H9 (cell line): ENCODE data around the gene ITGB2. TPM values are rescaled to one million over a fixed set of nuclear protein-coding genes. Genes with fewer than 3 reads are reported as not detected.

Experiments
- DNase-seq: peaks from one replicate; pipeline ENCODE4 v3.0.0-alpha.2; 2017
- H2AFZ ChIP-seq: one replicate; pipeline ENCODE4 v1.6.1; 2013; ENCODE audit warnings: mild to moderate bottlenecking, low read length, control low read depth, moderate library complexity
- H2AK5ac ChIP-seq: 2 replicates; pipeline ENCODE4 v1.6.1; 2013; ENCODE audit warnings: low read length, control low read depth, mixed read lengths; ENCODE audit not compliant: insufficient read length
- H2BK120ac ChIP-seq: one replicate; pipeline ENCODE4 v1.6.1; 2013; ENCODE audit warnings: low read depth, mild to moderate bottlenecking, low read length, control low read depth, inconsistent platforms; ENCODE audit not compliant: poor library complexity, severe bottlenecking
- H2BK12ac ChIP-seq: 2 replicates; pipeline ENCODE4 v1.6.1; 2013; ENCODE audit warnings: low read length, control low read depth, mixed read lengths, low read depth; ENCODE audit not compliant: insufficient read length
- H2BK15ac ChIP-seq: 2 replicates; pipeline ENCODE4 v1.6.1; 2013; ENCODE audit warnings: low read depth, low read length, control low read depth
- H2BK20ac ChIP-seq: one replicate; pipeline ENCODE4 v1.6.1; 2013; ENCODE audit warnings: low read depth, mild to moderate bottlenecking, low read length, control low read depth, inconsistent platforms; ENCODE audit not compliant: poor library complexity, severe bottlenecking
- H2BK5ac ChIP-seq: 2 replicates; pipeline ENCODE4 v1.6.1; 2013; ENCODE audit warnings: low read length, control low read depth, mixed read lengths; ENCODE audit not compliant: insufficient read length
- H3K14ac ChIP-seq: 2 replicates; pipeline ENCODE4 v1.6.1; 2013; ENCODE audit warnings: low read length, control low read depth; ENCODE audit not compliant: insufficient read depth
- H3K18ac ChIP-seq: 2 replicates; pipeline ENCODE4 v1.6.1; 2013; ENCODE audit warnings: low read depth, mild to moderate bottlenecking, mixed read lengths, low read length, control low read depth; ENCODE audit not compliant: insufficient read length
- H3K23ac ChIP-seq: 2 replicates; pipeline ENCODE4 v1.6.1; 2013; ENCODE audit warnings: low read length, control low read depth, mixed read lengths, low read depth; ENCODE audit not compliant: insufficient read length
- H3K23me2 ChIP-seq: 2 replicates; pipeline ENCODE4 v1.6.1; 2013; ENCODE audit warnings: low read depth, mild to moderate bottlenecking, mixed read lengths, low read length, control low read depth; ENCODE audit not compliant: insufficient read length, poor library complexity, severe bottlenecking
- H3K27ac ChIP-seq: 2 replicates; pipeline ENCODE4 v1.5.1; 2013; ENCODE audit warnings: low read length, control low read depth, mixed read lengths, low read depth; ENCODE audit not compliant: insufficient read length
- H3K27me3 ChIP-seq: 2 replicates; pipeline ENCODE4 v1.6.1; 2013; ENCODE audit warnings: low read length, control low read depth, inconsistent platforms; ENCODE audit not compliant: insufficient read depth
- H3K4ac ChIP-seq: 2 replicates; pipeline ENCODE4 v1.6.1; 2013; ENCODE audit warnings: low read depth, mild to moderate bottlenecking, control low read depth, inconsistent platforms, low read length, moderate library complexity
- H3K4me1 ChIP-seq: 2 replicates; pipeline ENCODE4 v1.6.1; 2013; ENCODE audit warnings: low read length, control low read depth, inconsistent platforms; ENCODE audit not compliant: insufficient read depth
- H3K4me2 ChIP-seq: 2 replicates; pipeline ENCODE4 v1.6.1; 2013; ENCODE audit warnings: low read length, control low read depth, mixed read lengths; ENCODE audit not compliant: insufficient read length, insufficient read depth
- H3K56ac ChIP-seq: 2 replicates; pipeline ENCODE4 v1.6.1; 2013; ENCODE audit warnings: low read depth, mild to moderate bottlenecking, mixed read lengths, low read length, control low read depth; ENCODE audit not compliant: insufficient read length
- H3K79me1 ChIP-seq: 2 replicates; pipeline ENCODE4 v1.6.1; 2013; ENCODE audit warnings: low read depth, mild to moderate bottlenecking, moderate library complexity, low read length, control low read depth, inconsistent platforms; ENCODE audit not compliant: insufficient read depth, poor library complexity, severe bottlenecking
- H3K79me2 ChIP-seq: 2 replicates; pipeline ENCODE4 v1.6.1; 2013; ENCODE audit warnings: low read length, control low read depth, inconsistent platforms; ENCODE audit not compliant: insufficient read depth
- H3K9ac ChIP-seq: 2 replicates; pipeline ENCODE4 v1.6.1; 2013; ENCODE audit warnings: low read length, control low read depth, mixed read lengths; ENCODE audit not compliant: insufficient read length; ENCODE audit errors: extremely low read depth
- H3K9me3 ChIP-seq: one replicate; pipeline ENCODE4 v1.6.1; 2013; ENCODE audit warnings: low read depth, low read length, inconsistent platforms; ENCODE audit not compliant: control insufficient read depth
- H3T11ph ChIP-seq: one replicate; pipeline ENCODE4 v1.6.1; 2013; ENCODE audit warnings: mild to moderate bottlenecking, low read length, control low read depth, inconsistent platforms
- H4K20me1 ChIP-seq: one replicate; pipeline ENCODE4 v1.6.1; 2013; ENCODE audit not compliant: control insufficient read depth, insufficient read length, insufficient read depth
- H4K5ac ChIP-seq: 2 replicates; pipeline ENCODE4 v1.6.1; 2013; ENCODE audit warnings: low read depth, mild to moderate bottlenecking, mixed read lengths, low read length, control low read depth; ENCODE audit not compliant: insufficient read length
- H4K8ac ChIP-seq: replicated peaks from 2 replicates; pipeline ENCODE4 v1.6.1; 2013; ENCODE audit warnings: low read length, control low read depth, mixed read lengths, low read depth; ENCODE audit not compliant: insufficient read length
- H4K91ac ChIP-seq: 2 replicates; pipeline ENCODE4 v1.6.1; 2013; ENCODE audit warnings: low read depth, mild to moderate bottlenecking, moderate library complexity, mixed read lengths, low read length, control low read depth; ENCODE audit not compliant: insufficient read length
- H3K27ac Mint-ChIP-seq, 3 experiments: 2 replicates in 2 of 3; 3 replicates in 1 of 3; pipeline ENCODE4 v1.8.0; 2020 to 2021; ENCODE audit warnings: mixed read lengths in 3 of 3, mild to moderate bottlenecking in 1 of 3, moderate library complexity in 1 of 3
- H3K27me3 Mint-ChIP-seq: 2 replicates; pipeline ENCODE4 v1.8.0; 2021; ENCODE audit warnings: low read depth, mild to moderate bottlenecking, moderate library complexity, mixed read lengths
- H3K36me3 Mint-ChIP-seq, 3 experiments: 2 replicates in 2 of 3; 3 replicates in 1 of 3; pipeline ENCODE4 v1.8.0; 2020 to 2021; ENCODE audit warnings: low read depth in 3 of 3, mixed read lengths in 3 of 3; ENCODE audit not compliant: insufficient read depth in 1 of 3
- H3K4me1 Mint-ChIP-seq, 2 experiments: 2 replicates each; pipeline ENCODE4 v1.8.0; 2020; ENCODE audit warnings: mixed read lengths in 2 of 2
- H3K4me3 Mint-ChIP-seq, 2 experiments: 2 replicates in 1 of 2; 3 replicates in 1 of 2; pipeline ENCODE4 v1.8.0; 2020 to 2021; ENCODE audit warnings: mild to moderate bottlenecking in 2 of 2, mixed read lengths in 2 of 2, moderate library complexity in 1 of 2
- H3K9me3 Mint-ChIP-seq, 2 experiments: 2 replicates in 1 of 2; 3 replicates in 1 of 2; pipeline ENCODE4 v1.8.0; 2020; ENCODE audit warnings: mild to moderate bottlenecking in 2 of 2, mixed read lengths in 2 of 2, moderate library complexity in 1 of 2
- CTCF ChIP-seq: fragments of 200-600 bp; sonication (generic); conservative IDR thresholded peaks from 3 replicates; pipeline ENCODE4 v1.8.0; 2021; ENCODE audit warnings: antibody characterized with exemption, mild to moderate bottlenecking
- WGBS: extraction: QIAGEN DNeasy Blood & Tissue Kit; methylation state at CpG from one replicate; pipeline ENCODE4 v1.1.7; 2013; ENCODE audit warnings: missing lambda C conversion rate, low lambda C conversion rate, mixed read lengths; ENCODE audit not compliant: insufficient read length; ENCODE audit errors: extremely low coverage; 5-methylcytosine and 5-hydroxymethylcytosine counted together
- total RNA-seq: library from RNA; stranded (reverse); gene quantifications from 2 replicates; pipeline ENCODE4 v1.2.1, GENCODE V29; 2021

ITGB2 gene
- total RNA-seq, 1 experiment from 2014 or later = 1.1 TPM

- no peak overlapping the region for H3K23ac ChIP-seq
- no peak overlapping the region for H3K18ac ChIP-seq
- H3K14ac ChIP-seq = no peak overlapping the region; the same call in 1 of the 2 replicates
- no peak overlapping the region for H2BK20ac ChIP-seq
- no peaks in the 10 kb centered on the region for H3K27me3 ChIP-seq
- H2AFZ ChIP-seq = no peak overlapping the region
- no peak overlapping the region for H3K27ac ChIP-seq
- no peak overlapping the region; a peak in 1 of 7 replicates for H3K27ac Mint-ChIP-seq
- H4K8ac ChIP-seq = no peak overlapping the region
- H3K4me1 Mint-ChIP-seq = no peaks in the 10 kb centered on the region
- H3K56ac ChIP-seq = no peak overlapping the region
- peaks cover 44 to 85% (median 71%) of the 10 kb centered on the region in 3 experiments; a peak in 6 of 7 replicates for H3K36me3 Mint-ChIP-seq
- TF ChIP-seq CTCF = no peak
- no peak for DNase-seq
- no peak overlapping the region for H2BK15ac ChIP-seq
- H3T11ph ChIP-seq = no peak overlapping the region
- no peaks in the 10 kb centered on the region for H4K20me1 ChIP-seq
- no peak overlapping the region for H3K9ac ChIP-seq
- H3K4me2 ChIP-seq = no peak overlapping the region
- H3K27me3 Mint-ChIP-seq = no peaks in the 10 kb centered on the region
- no peak overlapping the region for H3K4me3 Mint-ChIP-seq
- H3K9me3 ChIP-seq = no peaks in the 10 kb centered on the region
- no peak overlapping the region for H2BK120ac ChIP-seq
- H2BK12ac ChIP-seq = no peak overlapping the region
- no CpG with 5 or more reads among the region's 14 CpGs for WGBS
- H4K5ac ChIP-seq = no peak overlapping the region
- H2BK5ac ChIP-seq = no peak overlapping the region
- H2AK5ac ChIP-seq = no peak overlapping the region
- no peaks in the 10 kb centered on the region for H3K9me3 Mint-ChIP-seq
- no peaks in the 10 kb centered on the region for H3K23me2 ChIP-seq
- no peak overlapping the region for H4K91ac ChIP-seq
- no peak overlapping the region for H3K4ac ChIP-seq
- H3K79me2 ChIP-seq = peaks cover 7% of the 10 kb centered on the region; the same call in 1 of the 2 replicates
- no peaks in the 10 kb centered on the region for H3K79me1 ChIP-seq
- no peaks in the 10 kb centered on the region for H3K4me1 ChIP-seq
These were observed 65.1 kb downstream of the ITGB2 start for GRCh38 chr21:44855572-44855971.
